GM12878 (cell line): Measurements from ENCODE around the gene MYL7. TPM values are rescaled to one million over a fixed set of nuclear protein-coding genes. Genes with fewer than 3 reads are reported as not detected.

Source experiments
- ATAC-seq: fragments of 200-7000 bp; cut with Tn5 transposase; 3 replicates; pipeline ENCODE4 v1.9.1; 2020; ENCODE audit warnings: mild to moderate bottlenecking, moderate library complexity
- BruUV-seq: library from RNA; stranded (reverse); fragments of 400-500 nt; replicated peaks from 2 replicates; lab custom pipeline; 2021; lab: Mats Ljungman, UMichigan
- CTCF ChIA-PET: fragments of 300-600 bp; sonication (Branson Sonifier 250); formaldehyde crosslinking; extraction: SDS; loops from one replicate; lab custom pipeline; 2021; ENCODE audit warnings: inconsistent platforms; lab: Yijun Ruan, JAX
- POLR2A ChIA-PET: fragments of 350-600 bp; formaldehyde crosslinking; extraction: SDS; loops from one replicate; lab custom pipeline; 2021; ENCODE audit warnings: inconsistent platforms; lab: Charles Lee
- RAD21 ChIA-PET: fragments of 300-600 bp; sonication (Branson Sonifier 250); formaldehyde crosslinking; loops from one replicate; lab custom pipeline; 2023; ENCODE audit warnings: antibody characterized with exemption; ENCODE audit not compliant: unreplicated experiment; lab: Charles Lee
- SMC1A ChIA-PET: fragments of 300-600 bp; sonication (Branson Sonifier 250); formaldehyde crosslinking; loops from one replicate; lab custom pipeline; 2023; ENCODE audit not compliant: unreplicated experiment, uncharacterized antibody; lab: Charles Lee
- DNase-seq: peaks from one replicate; pipeline ENCODE4 v3.0.0-alpha.2; 2011; ENCODE audit warnings: low read depth, low spot score
- FAIRE-seq: peaks from 3 replicates; lab custom pipeline; 2011; peaks lifted over from hg19 to GRCh38; lab: Jason Lieb, UNC
- H2AFZ ChIP-seq: 2 replicates; pipeline ENCODE4 v1.6.0; 2011; ENCODE audit warnings: low read depth, low read length, control low read depth; ENCODE audit not compliant: control insufficient read depth
- H3K27ac ChIP-seq: 2 replicates; pipeline ENCODE4 v1.5.1; 2011; ENCODE audit warnings: control low read depth; ENCODE audit not compliant: control insufficient read depth, insufficient read depth
- H3K27me3 ChIP-seq, 2 experiments: replicated peaks in 1 of 2; 2 replicates each; pipeline versions ENCODE4 v1.6.0 to v1.6.1; 2011; ENCODE audit warnings: low read length in 1 of 2; ENCODE audit not compliant: control insufficient read depth in 2 of 2, insufficient read depth in 2 of 2
- H3K36me3 ChIP-seq, 2 experiments: 2 replicates each; pipeline ENCODE4 v1.5.1; 2011; ENCODE audit warnings: low read length in 1 of 2; ENCODE audit not compliant: control insufficient read depth in 2 of 2, insufficient read depth in 2 of 2
- H3K4me1 ChIP-seq: 2 replicates; pipeline ENCODE4 v1.6.1; 2011; ENCODE audit warnings: mild to moderate bottlenecking, low read length, moderate library complexity, mixed read lengths; ENCODE audit not compliant: control insufficient read depth, insufficient read depth
- H3K4me2 ChIP-seq: 2 replicates; pipeline ENCODE4 v1.6.0; 2011; ENCODE audit warnings: control low read depth; ENCODE audit not compliant: control insufficient read depth, insufficient read depth
- H3K4me3 ChIP-seq: fragments of 200-600 bp; sonication (generic); 2 replicates; pipeline ENCODE4 v1.5.1; 2016
- H3K79me2 ChIP-seq: 2 replicates; pipeline ENCODE4 v1.6.0; 2011; ENCODE audit warnings: low read length; ENCODE audit not compliant: control insufficient read depth, insufficient read depth
- H3K9ac ChIP-seq: 2 replicates; pipeline ENCODE4 v1.8.0; 2011; ENCODE audit warnings: low read length, control low read depth, mixed read lengths; ENCODE audit not compliant: control insufficient read depth, insufficient read depth
- H3K9me3 ChIP-seq: replicated peaks from 3 replicates; pipeline ENCODE4 v1.5.1; 2011; ENCODE audit warnings: mild to moderate bottlenecking, low read length; ENCODE audit not compliant: control insufficient read depth, insufficient read depth
- H4K20me1 ChIP-seq: 2 replicates; pipeline ENCODE4 v1.6.0; 2011; ENCODE audit not compliant: control insufficient read depth, insufficient read depth
- CBFB ChIP-seq: IDR thresholded peaks from 2 replicates; pipeline ENCODE4 v1.6.1; 2016; ENCODE audit warnings: antibody characterized with exemption, low read depth
- CEBPB ChIP-seq, 2 experiments: fragments of 150-350 bp in 1 of 2; IDR thresholded peaks; 2 replicates each; pipeline ENCODE4 v1.6.1; 2012 to 2014; ENCODE audit warnings: low read depth in 2 of 2, low read length in 2 of 2, borderline replicate concordance in 1 of 2, inconsistent platforms in 1 of 2
- CHD1 ChIP-seq: IDR thresholded peaks from 2 replicates; pipeline ENCODE4 v1.6.1; 2012; ENCODE audit warnings: low read depth, low read length, improper control_type of control experiment
- IKZF1 ChIP-seq: fragments of 450-650 bp; conservative IDR thresholded peaks from 2 replicates; pipeline ENCODE4 v1.6.1; 2017; ENCODE audit warnings: antibody characterized with exemption, mild to moderate bottlenecking
- JUNB ChIP-seq: IDR thresholded peaks from 2 replicates; pipeline ENCODE4 v1.6.1; 2016; ENCODE audit warnings: antibody characterized with exemption, mild to moderate bottlenecking
- MEF2A ChIP-seq: IDR thresholded peaks from 2 replicates; pipeline ENCODE4 v1.6.1; 2011; ENCODE audit warnings: low read depth, mild to moderate bottlenecking, low read length, moderate library complexity; ENCODE audit not compliant: insufficient read depth
- MLLT1 ChIP-seq: fragments of 450-650 bp; IDR thresholded peaks from 2 replicates; pipeline ENCODE4 v1.6.1; 2016; ENCODE audit warnings: mild to moderate bottlenecking
- MTA2 ChIP-seq: fragments of 450-650 bp; IDR thresholded peaks from 2 replicates; pipeline ENCODE4 v1.6.1; 2016; ENCODE audit warnings: low read depth, mild to moderate bottlenecking, moderate library complexity
- MYC ChIP-seq: IDR thresholded peaks from 2 replicates; pipeline ENCODE4 v1.6.1; 2011; ENCODE audit warnings: mild to moderate bottlenecking, low read length, moderate library complexity, inconsistent platforms; ENCODE audit not compliant: insufficient read depth, insufficient replicate concordance, insufficient read length, severe bottlenecking
- NFIC ChIP-seq: IDR thresholded peaks from 2 replicates; pipeline ENCODE4 v1.6.1; 2012; ENCODE audit warnings: low read depth, mild to moderate bottlenecking, inconsistent platforms, low read length, moderate library complexity
- PAX8 ChIP-seq: fragments of 450-650 bp; IDR thresholded peaks from 2 replicates; pipeline ENCODE4 v1.6.1; 2017; ENCODE audit warnings: mild to moderate bottlenecking, moderate library complexity
- POLR2A ChIP-seq: IDR thresholded peaks from 2 replicates; pipeline ENCODE4 v1.6.1; 2011; ENCODE audit warnings: low read depth, mild to moderate bottlenecking, low read length
- SKIL ChIP-seq: fragments of 450-650 bp; IDR thresholded peaks from 2 replicates; pipeline ENCODE4 v1.6.1; 2017; ENCODE audit warnings: mild to moderate bottlenecking, low read depth, inconsistent platforms; ENCODE audit not compliant: poor library complexity, severe bottlenecking
- SRF ChIP-seq, 2 experiments: IDR thresholded peaks; 2 replicates each; pipeline ENCODE4 v1.6.1; 2011; ENCODE audit warnings: low read depth in 2 of 2, low read length in 2 of 2, mild to moderate bottlenecking in 1 of 2, moderate library complexity in 1 of 2
- ZBTB4 ChIP-seq: fragments of 450-650 bp; formaldehyde crosslinking; IDR thresholded peaks from 2 replicates; pipeline ENCODE4 v1.4.0; 2022; ENCODE audit warnings: mild to moderate bottlenecking, moderate library complexity
- ZNF217 ChIP-seq: fragments of 450-650 bp; IDR thresholded peaks from 2 replicates; pipeline ENCODE4 v1.6.1; 2017; ENCODE audit warnings: antibody characterized with exemption, mild to moderate bottlenecking
- ZNF384 ChIP-seq: IDR thresholded peaks from 2 replicates; pipeline ENCODE4 v1.6.1; 2012; ENCODE audit warnings: low read depth, mild to moderate bottlenecking, low read length, improper control_type of control experiment, borderline replicate concordance
- WGBS: methylation state at CpG from one replicate; pipeline ENCODE4 v1.1.6; 2016; ENCODE audit warnings: low lambda C conversion rate; ENCODE audit not compliant: insufficient replicate concordance, insufficient coverage; ENCODE audit errors: missing lambda C conversion rate; 5-methylcytosine and 5-hydroxymethylcytosine counted together
- in situ Hi-C: fragments of 300-500 bp; cut with MboI; formaldehyde crosslinking; loops from 9 replicates; pipeline ENCODE4 v1.14.3; 2018; ENCODE audit warnings: mixed read lengths
- intact Hi-C: fragments of 100-400 bp; cut with micrococcal nuclease; formaldehyde crosslinking; loops from one replicate; pipeline ENCODE4 v1.14.2; 2022; ENCODE audit not compliant: unreplicated experiment
- polyA plus RNA-seq, 11 experiments: library from polyadenylated mRNA; depleted of rRNA in 4 of 11; unstranded in 6 of 11; stranded (reverse) in 5 of 11; fragments of >200 nt; fragmentation: Nextera tagmentation in 4 of 11; fragmentation: Illumina TruSeq in 1 of 11; extraction: Ambion mirVana in 4 of 11; extraction: Trizol in 1 of 11; gene quantifications; 1 replicate in 1 of 11; 2 replicates in 10 of 11; pipeline versions ENCODE4 v1.2.1 to v1.2.3, GENCODE V29; 2011 to 2016; ENCODE audit warnings: inconsistent platforms in 2 of 11, missing spikeins in 2 of 11, low read depth in 1 of 11
- total RNA-seq, 4 experiments: library from RNA; depleted of rRNA in 3 of 4; stranded (reverse); fragments of >200 nt in 3 of 4; fragmentation: Illumina TruSeq in 1 of 4; extraction: Trizol in 1 of 4; gene quantifications; 2 replicates each; pipeline versions ENCODE4 v1.2.1 to v1.2.3, GENCODE V29; 2013 to 2021

The MYL7 gene
- total and polyA plus RNA-seq, 10 of the 15 experiments (the other 5 are each of a cell fraction or from before 2014, with no cell fraction given): 1.9 TPM; not detected in 9

- in situ Hi-C loops: no loop called here
- ChIA-PET RAD21 (no interaction called here), SMC1A (no interaction called here), CTCF (no interaction called here), POLR2A (no interaction called here)
- no peak for FAIRE-seq
- no TSS peak for BruUV-seq
- H3K9me3 ChIP-seq: no peaks in the 10 kb centered on the region
- no peak overlapping the region for H3K9ac ChIP-seq
- no peak for ATAC-seq
- H3K27me3 ChIP-seq: peaks cover 0 to 1% of the 10 kb centered on the region in 2 experiments; a peak in 1 of 4 replicates
- DNase-seq: no peak
- H4K20me1 ChIP-seq: no peaks in the 10 kb centered on the region
- intact Hi-C loops: no loop called here
- no peak for TF ChIP-seq CHD1
- TF ChIP-seq JUNB: no peak
- TF ChIP-seq POLR2A: no peak
- no peak for TF ChIP-seq CBFB
- TF ChIP-seq MEF2A: no peak
- TF ChIP-seq MTA2: no peak
- no peak for TF ChIP-seq NFIC
- no peak for TF ChIP-seq MYC
- TF ChIP-seq PAX8: no peak
- TF ChIP-seq CEBPB (IDR thresholded peaks at IDR 0.05; ENCODE audit: borderline replicate concordance in 1 of 2, low read depth in 2 of 2, low read length in 2 of 2): no peak
- no peak for TF ChIP-seq IKZF1
- no peak for TF ChIP-seq SKIL
- TF ChIP-seq ZNF384: no peak
- TF ChIP-seq SRF (IDR thresholded peaks at IDR 0.05; ENCODE audit: low read depth in 2 of 2, low read length in 2 of 2): no peak
- no peak for TF ChIP-seq MLLT1
- TF ChIP-seq ZBTB4: no peak
- TF ChIP-seq ZNF217: no peak
- no peak overlapping the region for H2AFZ ChIP-seq
- 18% methylated on average over 16 of the region's 16 CpGs for WGBS
- no peaks in the 10 kb centered on the region for H3K36me3 ChIP-seq
- H3K4me1 ChIP-seq: no peaks in the 10 kb centered on the region
- no peak overlapping the region for H3K4me3 ChIP-seq
- H3K79me2 ChIP-seq: no peaks in the 10 kb centered on the region
- no peak overlapping the region for H3K4me2 ChIP-seq
- H3K27ac ChIP-seq: no peak overlapping the region
Measured at GRCh38 chr7:44188480-44189225, 47.5 kb upstream of the MYL7 start.
